HG03064 (cell line): ENCODE measurements around the gene CDSN.
"Not testable (repeated sequence)": the region's sequence is repeated elsewhere in the genome, so short reads cannot be mapped to it uniquely, and the experiment has no call there.

Experiments used
- ATAC-seq: cut with Tn5 transposase; IDR thresholded peaks from one replicate; pipeline ENCODE4 v1.9.1; 2021; ENCODE audit warnings: low read depth; ENCODE audit not compliant: unreplicated experiment

The CDSN gene

GRCh38 chr6:31090973-31091364 lies 29.3 kb downstream of the CDSN start:
- ATAC-seq: no peak

GRCh38 chr6:31090275-31090972 lies 29.8 kb downstream of the CDSN start:
- no peak for ATAC-seq

- ATAC-seq: no peak
Observed at GRCh38 chr6:31087494-31088089, 32.7 kb downstream of the CDSN start.

GRCh38 chr6:31086788-31087440 lies 33.3 kb downstream of the CDSN start:
- ATAC-seq: no peak

- no peak for ATAC-seq
Observed at GRCh38 chr6:31083742-31084354, 36.4 kb downstream of the CDSN start.

- ATAC-seq: no peak
Observed at GRCh38 chr6:31081872-31082271, 38.4 kb downstream of the CDSN start.

GRCh38 chr6:31079656-31080261 lies 40.5 kb downstream of the CDSN start:
- ATAC-seq: no peak

- ATAC-seq: no peak
Observed at GRCh38 chr6:31076611-31077010, 43.6 kb downstream of the CDSN start.

GRCh38 chr6:31075528-31075927 lies 44.7 kb downstream of the CDSN start:
- ATAC-seq: no peak

GRCh38 chr6:31074401-31074800 lies 45.8 kb downstream of the CDSN start:
- ATAC-seq: no peak

GRCh38 chr6:31070711-31071197 lies 49.5 kb downstream of the CDSN start:
- no peak for ATAC-seq

- ATAC-seq: no peak
Observed at GRCh38 chr6:31068669-31069340, 51.4 kb downstream of the CDSN start.

- ATAC-seq: not testable (repeated sequence)
Observed at GRCh38 chr6:31067891-31068668, 52.2 kb downstream of the CDSN start.

- ATAC-seq: not testable (repeated sequence)
Observed at GRCh38 chr6:31067028-31067427, 53.2 kb downstream of the CDSN start.

GRCh38 chr6:31065556-31065955 lies 54.7 kb downstream of the CDSN start:
- no peak for ATAC-seq
